Left forelimb (tissue), 1 donor: ENCODE data around the gene NLE1.
"Not testable (repeated sequence)": the region's sequence is repeated elsewhere in the genome, so short reads cannot be mapped to it uniquely, and the experiment has no call there.

Experiments used
- DNase-seq: peaks from one replicate; pipeline ENCODE4 v3.0.0-alpha.2; 2018; ENCODE audit warnings: low spot score

NLE1 gene

DNA sequence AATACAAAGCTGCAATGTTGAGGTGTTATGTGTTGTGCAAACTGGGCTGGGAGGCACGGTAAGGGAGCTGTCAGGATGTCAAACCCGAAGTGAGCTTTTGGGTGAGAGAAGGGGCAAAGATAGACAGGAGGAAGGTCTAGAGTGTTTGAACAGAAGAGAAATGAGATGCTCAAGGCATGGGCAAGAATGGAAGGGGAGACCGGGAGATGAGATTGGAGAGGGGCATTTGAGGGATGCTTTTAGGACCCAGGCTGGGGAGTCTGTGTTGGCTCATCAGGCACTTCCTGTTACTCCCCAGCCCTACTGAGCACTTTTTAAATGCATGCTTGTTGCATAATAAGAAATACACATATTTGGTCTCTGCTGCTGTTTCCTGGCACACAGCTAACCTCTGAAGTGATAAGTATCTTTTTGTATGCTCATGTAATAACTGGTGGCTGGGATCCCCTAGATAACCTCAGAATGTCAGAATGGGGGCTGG, 19.2 kb upstream of the NLE1 start:
- DNase-seq, result no peak

DNA sequence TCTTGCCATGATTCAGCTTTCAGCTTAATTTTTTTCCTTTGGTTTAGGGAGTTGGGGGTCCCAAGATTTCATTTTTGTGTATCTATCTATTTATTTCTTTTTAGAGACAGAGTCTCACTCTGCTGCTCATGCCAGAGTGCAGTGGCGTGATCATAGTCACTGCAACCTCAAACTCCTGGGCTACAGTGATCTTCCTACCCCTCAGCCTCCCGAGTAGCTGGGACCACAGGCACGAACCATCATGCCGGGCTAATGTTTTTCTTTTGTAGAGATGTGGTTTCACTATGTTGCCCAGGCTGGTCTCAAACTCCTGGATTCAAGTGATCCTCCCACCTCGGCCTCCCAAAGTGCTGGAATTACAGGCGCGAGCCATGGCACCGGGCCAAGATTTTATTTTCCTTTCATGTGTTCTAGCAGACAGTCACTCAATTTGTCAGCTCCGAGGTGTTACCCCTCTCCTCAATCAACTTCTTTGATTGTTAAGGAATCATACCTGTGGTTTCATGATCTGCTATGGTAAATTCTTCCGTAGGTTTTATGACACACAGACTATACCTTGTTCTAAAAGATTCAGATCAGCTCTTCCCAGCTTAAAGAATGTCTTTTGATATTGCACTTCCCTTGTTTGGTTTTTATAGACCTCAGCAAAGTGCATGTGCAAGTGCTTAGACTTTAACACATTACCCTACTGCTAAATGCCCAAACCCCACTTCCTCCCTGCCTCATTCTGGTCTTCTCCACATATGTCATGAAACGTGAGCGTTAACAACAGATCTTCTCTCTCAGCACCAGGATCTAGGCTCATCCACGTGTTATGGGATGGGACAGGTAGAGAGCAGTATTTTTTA, 18.5 kb upstream of the NLE1 start:
- DNase-seq, result no peak

DNA sequence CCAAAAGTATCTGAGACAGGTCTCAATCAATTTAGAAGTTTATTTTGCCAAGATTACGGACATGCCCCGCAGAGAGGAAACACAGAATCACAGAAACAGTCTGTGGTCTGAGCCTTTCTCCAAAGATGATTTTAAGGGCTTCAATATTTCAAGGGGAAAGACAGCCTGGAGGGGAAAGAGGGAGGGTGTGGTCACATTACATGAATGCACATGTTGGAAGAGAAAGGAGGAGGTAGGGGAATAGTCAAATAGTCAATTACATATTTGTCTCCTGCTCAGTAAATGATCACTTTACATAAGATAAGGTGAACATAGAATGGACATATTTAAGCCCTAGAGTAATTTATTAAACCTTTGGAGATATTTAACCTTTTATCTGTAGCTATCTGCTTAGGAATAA, 17.8 kb upstream of the NLE1 start:
- no peak for DNase-seq

DNA sequence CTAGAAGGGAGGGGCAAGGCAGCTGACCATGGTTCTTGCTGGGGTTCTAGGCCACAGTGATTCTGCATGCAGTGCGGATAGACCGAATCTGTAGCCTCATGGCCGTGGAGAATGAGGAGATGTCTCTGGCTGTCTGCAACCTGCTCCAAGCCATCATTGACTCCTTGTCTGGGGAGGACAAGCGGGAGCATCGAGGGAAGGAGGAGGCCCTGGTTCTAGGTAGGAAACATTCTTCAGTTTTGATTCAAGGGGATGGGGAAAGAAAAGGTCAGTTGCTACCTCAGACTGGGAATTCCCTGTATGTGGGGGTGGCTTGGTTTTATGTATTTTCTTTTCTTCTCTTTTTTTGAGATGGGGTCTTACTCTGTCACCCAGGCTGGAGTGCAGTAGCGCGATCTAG, 13.1 kb upstream of the NLE1 start:
- DNase-seq, result no peak

DNA sequence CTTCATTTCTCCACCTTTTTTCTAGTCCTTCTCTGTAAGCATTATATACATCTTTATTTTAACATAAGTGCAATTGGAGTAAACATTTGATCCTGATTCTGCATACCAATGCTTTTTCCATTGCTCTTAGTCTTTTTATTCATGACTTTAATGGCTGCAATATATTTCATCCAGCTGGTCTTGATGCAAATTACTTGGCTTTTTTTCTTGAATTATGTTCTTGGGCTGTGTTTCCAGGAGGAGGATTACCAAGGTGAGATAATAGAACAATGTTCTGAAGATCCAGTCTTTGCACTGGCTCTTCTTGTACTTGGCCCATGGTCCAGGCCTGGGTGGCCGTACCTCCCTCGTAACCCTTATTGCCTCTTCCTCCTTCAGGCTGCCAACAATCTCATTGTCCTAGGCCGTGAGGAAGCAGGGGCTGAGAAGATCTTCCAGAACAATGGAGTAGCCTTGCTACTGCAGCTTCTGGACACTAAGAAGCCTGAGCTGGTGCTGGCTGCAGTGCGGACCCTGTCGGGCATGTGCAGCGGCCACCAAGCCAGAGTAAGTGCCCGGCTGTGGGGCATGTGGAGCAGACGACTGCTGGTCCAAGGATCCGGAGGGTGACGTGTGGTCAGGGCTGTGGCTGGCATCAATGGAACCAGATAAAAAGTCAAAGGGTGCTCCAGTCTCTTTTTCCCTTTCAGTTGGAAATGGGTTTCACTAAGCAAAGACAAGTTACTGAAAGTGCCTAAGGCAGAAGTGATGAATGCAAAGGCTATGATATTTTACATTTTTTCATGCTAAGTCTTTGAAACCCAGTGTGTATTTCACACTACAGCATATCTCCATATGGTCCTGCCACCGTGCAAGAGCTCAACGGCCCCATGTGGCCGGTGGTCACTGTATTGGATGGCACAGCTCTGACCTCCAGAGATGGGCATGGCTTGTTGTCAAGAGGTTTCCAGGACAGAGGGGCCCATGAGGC, 12.4 kb upstream of the NLE1 start:
- DNase-seq, result no peak

DNA sequence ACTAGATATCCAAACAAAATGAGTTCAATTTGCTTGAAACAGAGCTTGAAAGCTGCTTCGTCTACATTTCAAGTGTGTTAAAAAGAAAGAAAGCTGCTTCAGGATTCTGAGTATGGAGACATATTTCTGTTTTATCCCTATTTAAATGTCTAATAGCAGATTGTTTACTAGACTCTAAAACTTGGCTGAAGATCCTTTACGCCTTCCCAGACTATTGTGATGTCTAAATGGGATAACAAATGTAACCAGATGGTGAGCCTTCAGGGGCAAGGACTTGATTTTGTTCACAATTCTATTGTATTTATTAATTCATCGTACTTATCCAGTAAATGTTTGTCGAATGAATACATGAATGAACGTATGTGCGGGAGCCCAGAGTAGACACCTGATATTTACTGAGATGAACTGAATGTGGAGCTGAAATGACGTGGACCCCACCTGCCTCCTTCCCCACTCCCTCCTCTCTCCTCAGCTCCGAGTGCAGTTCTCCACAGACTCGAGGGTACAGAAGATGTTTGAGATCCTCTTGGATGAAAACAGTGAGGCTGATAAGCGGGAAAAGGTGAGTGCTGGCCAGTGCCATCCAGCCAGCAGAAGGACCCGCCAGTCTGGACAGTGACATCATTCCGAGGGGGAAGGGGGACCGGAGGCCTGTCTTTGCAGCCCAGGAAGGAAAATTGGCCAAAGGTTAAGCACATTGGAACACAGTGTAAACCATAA, 10.5 kb upstream of the NLE1 start:
- DNase-seq, result no peak

DNA sequence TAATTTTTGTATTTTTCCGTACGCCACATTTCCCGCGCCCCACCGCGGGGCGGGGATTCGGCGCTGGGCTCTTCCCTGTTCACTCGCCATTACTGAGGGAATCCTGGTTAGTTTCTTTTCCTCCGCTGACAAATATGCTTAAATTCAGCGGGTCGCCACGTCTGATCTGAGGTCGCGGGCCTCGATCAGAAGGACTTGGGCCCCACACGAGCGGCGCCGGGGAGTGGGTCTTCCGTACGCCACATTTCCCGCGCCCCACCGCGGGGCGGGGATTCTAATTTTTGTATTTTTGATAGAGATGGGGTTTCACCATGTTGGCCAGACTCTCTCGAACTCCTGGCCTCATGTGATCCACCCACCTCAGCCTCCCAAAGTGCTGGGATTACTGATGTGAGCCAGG, 9.0 kb upstream of the NLE1 start:
- not testable (repeated sequence) for DNase-seq

DNA sequence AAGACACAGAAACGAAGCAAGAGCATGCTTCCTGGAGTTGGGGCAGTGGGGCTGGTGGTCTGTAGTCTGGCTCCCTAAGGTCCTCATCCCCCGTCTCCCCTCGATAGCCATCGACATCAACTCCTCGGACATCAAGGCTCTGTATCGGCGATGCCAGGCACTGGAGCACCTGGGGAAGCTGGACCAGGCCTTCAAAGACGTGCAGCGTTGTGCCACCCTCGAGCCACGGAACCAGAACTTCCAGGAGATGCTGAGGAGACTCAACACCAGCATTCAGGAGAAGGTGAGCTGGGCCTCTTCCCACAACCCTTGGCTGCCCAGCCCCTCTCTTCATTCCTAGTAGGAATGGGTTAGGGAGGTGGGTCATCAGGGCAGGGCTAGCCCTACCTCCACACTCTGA, 7.8 kb upstream of the NLE1 start:
- DNase-seq, result no peak

DNA sequence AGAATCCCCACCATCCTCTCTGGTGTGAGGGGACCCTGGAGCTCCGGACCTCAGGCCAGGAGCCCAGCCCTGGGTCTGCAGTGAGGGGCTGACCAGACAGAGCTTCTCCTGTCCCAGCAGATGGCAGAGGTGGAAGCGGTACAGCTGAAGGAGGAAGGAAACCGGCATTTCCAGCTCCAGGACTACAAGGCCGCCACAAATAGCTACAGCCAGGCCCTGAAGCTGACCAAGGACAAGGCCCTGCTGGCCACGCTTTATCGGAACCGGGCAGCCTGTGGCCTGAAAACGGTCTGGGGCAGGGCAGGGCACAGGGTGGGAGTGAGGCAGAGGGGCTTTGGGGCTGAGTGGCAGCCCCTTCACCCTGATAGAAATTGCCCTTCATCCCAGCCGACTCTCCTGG, 6.0 kb upstream of the NLE1 start:
- no peak for DNase-seq

DNA sequence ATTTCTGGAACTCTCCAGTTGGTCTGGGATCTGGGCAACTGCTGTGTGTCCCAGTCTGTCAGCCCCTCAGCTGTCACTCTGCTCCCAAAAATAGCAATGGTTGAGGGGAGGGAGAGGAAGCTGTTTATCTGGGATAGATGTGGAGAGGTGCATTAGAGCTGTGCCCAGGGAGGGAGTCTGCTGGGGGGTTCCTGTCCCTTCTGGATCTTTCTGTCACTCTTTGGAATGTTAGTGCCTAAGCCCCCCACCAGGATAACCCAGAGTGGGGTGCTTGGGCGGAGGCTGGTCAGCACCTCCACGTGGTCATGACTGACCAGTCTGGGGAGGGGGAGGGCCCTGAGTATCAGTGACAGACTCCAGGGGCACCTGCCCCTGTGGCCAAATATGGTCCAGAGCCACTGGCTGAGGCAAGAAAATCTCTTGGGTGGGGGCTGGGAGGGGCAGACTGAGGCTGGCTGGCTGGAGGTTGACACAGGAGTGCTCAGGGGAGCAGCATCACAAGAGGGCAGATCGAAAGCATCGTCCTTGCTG, 5.3 kb upstream of the NLE1 start, which contains the start of gene UNC45B:
UNC45B (plus strand) TSS at position 443 of the 531 bp plus-strand sequence. CDS start 447 bp downstream, outside the sequence.
- DNase-seq, result no peak

DNA sequence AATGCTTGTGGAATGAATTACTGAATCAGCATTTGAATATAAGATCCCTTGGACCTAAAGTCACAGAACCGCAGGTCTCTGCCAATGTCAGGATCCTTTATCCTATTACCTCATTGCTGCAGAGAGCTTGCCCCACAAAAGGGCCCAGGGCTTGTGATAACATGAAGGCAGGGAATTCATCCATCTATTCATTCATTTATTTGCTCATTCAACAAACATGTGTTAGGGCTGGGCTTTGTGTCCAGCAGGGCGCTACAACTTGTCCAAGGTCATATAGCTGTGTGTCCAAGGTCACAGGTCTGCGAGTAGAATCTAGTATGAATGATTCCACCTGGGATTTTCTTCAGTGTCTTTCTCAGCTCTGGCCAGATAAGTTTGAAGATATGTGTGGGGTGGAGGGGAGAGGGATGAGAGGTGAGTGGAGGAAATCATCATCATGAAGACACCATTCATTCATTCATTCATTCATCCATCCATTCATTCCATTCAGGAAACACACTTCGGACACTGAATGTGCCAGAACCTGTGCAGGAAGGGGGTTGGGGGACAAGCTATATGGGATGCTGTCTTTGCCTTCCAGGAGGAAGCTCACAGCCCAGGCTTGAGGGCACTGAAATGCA, 4.2 kb upstream of the NLE1 start:
- DNase-seq, result no peak

DNA sequence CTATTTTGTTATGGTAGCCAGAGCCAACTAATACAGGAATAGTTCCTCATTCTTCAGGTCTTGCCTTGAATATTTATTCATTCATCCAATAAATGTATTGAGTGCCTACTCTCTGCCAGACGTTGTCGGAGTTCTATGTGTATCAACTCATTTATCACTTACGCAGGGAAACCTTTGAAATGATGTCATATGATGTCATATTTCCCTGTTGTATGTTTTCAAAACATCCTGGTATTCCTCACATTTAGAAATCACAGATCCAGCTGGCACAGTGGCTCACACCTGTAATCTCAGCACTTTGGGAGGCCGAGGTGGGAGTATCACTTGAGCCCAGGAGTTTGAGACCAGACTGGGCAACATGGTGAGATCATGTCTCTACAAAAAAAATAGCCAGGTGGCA, 2.7 kb upstream of the NLE1 start:
- DNase-seq, result no peak

DNA sequence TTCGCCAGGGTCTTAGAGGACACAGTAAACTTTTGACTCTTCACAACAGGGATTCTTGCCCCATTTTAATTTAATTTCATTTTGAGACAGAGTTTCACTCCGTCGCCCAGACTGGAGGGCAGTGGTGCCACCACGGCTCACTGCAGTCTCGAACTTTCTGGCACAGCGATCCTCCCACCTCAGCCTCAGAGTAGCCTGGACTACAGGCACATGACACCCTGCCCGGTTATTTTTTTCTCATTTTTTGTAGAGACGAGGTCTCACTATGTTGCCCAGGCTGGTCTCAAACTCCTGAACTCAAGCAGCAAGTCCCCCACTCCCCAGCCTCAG, 329 bp upstream of the NLE1 start:
- no peak for DNase-seq

DNA sequence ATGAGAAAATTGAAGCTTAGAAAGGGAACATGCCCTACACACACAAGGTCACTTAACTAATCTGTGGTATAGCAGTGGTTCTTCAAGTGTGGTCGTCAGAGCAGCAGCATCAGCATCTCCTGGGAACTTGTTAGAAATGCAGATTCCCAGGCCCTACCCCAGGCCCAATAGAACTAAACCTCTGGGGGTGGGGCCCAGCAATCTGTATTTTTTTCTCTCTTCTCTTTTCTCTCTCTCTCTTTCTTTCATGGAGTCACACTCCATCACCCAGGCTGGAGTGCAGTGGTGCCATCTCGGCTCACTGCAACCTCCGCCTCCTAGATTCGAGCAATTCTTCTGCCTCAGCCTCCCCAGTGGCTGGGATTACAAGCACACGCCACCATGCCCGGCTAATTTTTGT, 3.9 kb downstream of the NLE1 start:
- no peak for DNase-seq

DNA sequence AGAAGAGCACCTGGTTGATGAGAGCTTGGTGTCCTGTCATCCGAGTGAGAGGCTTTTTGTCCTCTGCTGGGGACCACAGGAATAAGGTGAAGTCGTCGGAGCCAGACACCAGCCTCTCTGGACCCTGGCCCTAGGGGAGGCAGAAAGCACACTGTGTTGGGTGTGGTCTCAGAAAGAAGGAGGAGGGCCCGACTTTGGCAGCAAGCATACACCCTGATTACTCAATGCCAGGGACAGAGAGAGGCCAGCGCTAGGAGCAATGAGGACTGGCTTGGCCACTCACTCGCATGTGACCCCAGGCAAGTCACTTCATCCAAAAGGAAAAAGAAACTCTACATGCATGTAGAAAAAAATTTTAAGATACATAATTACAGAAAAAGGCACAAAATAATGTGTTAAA, 6.8 kb downstream of the NLE1 start:
- no peak for DNase-seq

DNA sequence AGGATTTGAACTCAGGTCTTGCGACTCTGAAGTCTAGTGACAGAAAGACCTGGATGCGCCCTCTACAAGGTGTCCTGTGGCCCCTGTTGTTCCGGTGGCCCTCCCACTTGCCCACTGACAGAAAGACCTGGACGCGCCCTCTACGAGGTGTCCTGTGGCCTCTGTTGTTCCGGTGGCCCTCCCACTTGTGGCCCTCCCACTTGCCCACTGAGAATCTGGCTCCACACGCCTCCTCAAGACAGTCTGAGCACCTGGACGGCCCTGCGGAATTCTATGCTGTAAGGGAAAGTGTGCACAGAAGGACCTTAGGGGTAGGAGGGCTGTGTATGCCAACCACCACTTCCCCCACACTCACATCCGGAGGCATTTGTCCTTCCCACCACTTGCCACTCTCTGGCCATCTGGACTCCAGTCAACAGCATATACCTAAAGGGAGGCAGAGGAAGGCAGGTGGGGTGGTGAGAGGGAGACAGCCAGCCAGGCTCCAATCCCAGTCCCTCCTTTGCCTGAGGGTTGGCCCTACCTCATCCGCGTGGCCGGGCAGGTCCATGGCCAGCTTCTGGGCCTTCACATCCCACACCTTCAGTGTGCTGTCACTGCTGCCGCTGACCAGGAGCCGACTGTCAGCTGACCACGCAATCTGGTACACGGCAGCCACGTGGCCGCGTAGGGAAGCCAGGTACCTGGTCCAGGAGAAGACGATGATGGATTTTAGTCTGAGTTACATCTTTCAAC, 9.1 kb downstream of the NLE1 start:
- no peak for DNase-seq

DNA sequence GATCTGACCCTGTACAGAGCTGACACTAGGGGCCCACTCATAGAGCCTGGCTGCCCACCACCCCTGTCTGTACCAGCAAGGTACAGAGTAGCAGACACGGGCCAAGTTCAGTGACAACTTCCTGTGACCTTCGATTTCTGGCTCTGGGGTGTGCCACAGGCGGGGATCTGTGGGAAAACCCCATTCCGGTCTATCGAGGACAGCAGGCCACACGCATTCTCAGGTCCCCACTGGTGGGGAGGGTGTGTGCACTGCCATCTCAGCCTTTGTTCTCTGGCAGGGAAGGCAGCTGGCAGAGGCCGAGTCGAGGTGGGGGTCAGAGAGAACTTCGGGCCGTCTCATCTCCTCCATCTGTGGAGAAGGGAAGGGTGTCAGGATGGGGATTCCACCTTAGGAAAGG, 10.0 kb downstream of the NLE1 start:
- DNase-seq, result no peak

DNA sequence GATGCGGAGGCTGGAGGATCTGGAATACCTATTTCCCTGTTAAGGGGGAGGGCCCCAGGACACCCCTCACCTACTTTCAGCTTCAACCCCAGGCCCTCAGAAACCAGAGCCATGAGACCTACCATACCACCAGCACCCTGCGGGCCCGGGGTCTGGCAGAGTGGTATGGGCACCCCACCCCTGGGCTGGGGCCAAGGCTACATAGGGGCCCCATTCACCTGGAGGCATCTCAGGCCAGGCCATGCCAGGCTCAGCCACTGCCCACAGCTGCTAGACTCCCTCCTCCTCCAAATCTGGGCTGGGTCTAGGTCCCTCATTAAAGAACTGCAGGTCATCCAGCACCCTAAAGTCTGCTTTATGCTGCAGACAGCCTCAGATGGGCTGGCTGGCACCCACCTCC, 11.7 kb downstream of the NLE1 start:
- DNase-seq, result no peak

DNA sequence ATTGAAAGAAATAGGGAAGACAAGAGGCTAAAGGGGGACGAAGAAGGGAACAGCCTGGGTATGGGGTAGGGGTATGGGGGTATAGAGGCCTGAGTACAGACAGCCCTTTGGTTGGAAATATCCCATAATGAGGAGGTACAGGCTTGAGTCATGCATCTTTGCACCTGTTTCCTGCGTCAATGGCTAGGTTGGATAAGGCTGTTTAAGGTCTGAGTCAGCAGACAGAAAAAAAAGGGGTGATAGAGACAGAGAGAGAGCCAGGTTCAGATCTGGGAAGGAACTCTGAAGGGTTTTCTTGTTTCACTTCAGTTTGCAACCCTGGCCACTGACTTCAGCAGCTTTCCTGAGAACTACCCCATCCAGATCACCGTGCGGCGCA, 12.1 kb downstream of the NLE1 start:
- no peak for DNase-seq

DNA sequence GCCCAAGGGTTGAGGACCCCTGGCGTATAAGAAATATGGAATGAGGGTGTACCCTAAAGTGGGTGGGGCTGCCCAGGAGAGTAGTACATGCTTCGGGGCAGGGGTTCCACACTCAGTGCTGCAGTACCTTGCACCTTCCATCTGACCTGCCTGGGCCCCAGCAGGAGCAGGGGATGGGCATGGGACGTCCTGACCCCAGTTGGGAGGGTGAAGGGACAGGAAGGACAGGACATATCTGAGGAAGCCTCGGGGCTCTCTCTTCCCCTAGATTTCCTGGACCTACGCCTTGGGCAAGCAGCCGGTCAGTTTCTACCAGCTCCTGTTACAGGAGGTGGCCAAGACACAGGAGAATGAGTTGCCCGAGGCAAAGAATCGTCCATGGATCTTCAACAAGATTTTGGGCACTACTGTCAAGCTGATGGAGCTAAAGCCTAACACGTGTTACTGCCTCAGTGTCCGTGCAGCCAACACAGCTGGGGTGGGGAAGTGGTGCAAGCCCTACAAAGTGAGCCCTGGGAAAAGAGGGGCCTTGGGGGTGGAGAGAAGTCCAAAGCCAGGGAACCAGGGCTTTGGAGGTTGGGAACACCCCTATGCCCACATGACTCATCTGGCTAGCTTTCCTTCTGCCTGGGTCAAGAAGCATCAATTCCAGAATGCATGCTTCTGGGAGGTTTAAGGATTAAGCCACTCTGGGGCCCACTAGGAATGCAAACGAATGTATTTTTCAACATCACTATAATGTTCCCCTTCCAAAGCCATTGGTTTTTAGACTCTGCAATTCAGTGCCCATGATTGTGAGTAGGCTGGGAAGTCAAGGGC, 12.7 kb downstream of the NLE1 start:
- no peak for DNase-seq
